Measurements from ENCODE around the gene TEKT2.

Gene TEKT2, protein sequence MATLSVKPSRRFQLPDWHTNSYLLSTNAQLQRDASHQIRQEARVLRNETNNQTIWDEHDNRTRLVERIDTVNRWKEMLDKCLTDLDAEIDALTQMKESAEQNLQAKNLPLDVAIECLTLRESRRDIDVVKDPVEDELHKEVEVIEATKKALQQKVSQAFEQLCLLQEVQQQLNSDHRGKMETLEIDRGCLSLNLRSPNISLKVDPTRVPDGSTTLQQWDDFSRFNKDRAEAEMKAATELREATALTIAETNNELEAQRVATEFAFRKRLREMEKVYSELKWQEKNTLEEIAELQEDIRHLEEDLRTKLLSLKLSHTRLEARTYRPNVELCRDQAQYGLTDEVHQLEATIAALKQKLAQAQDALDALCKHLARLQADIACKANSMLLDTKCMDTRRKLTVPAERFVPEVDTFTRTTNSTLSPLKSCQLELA

GRCh38 chr1:36083635-36084496, at the start of gene TEKT2:
TEKT2 (plus strand) TSS chr1:36084094; CDS start chr1:36084922, 828 bp downstream.
- Histone ChIP-seq H3K27ac (peak within 1 kb of the TSS in 10 of 21 experiments; percentile 6 to 73 (median 40)), H3K4me3 (peak within 1 kb of the TSS; percentile 9 to 50 (median 32))

GRCh38 chr1:36034692-36035091, 49.2 kb upstream of the TEKT2 start:
- H3K27ac ChIP-seq: peak overlapping the region in 2 of 21 experiments; percentile 25 to 38
- no peak overlapping the region for H3K4me3 ChIP-seq

GRCh38 chr1:36035154-36035553, 48.7 kb upstream of the TEKT2 start:
- no peak overlapping the region for H3K4me3 ChIP-seq
- no peak overlapping the region for H3K27ac ChIP-seq

DNA sequence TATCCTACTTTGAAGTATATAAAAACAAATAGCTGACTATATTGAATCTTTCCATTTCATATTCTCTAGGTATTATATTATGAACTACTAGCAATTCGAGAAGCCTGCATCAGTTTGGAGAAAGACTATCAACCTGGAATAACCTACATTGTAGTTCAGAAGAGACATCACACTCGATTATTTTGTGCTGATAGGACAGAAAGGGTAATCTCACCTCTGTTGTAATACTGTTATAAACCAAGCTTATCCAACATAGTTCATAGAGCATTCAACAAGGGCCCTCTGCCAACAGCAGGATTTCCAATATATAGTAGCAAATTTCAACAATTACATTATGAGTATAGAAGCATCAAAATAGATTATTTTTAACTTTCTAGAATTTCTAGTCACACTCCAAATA, 43.7 kb upstream of the TEKT2 start:
- Histone ChIP-seq H3K27ac (no peak overlapping the region), H3K4me3 (no peak overlapping the region)

GRCh38 chr1:36051821-36052220, 32.1 kb upstream of the TEKT2 start:
- no peak overlapping the region for H3K4me3 ChIP-seq
- H3K27ac ChIP-seq: no peak overlapping the region

GRCh38 chr1:36053978-36054377, 29.9 kb upstream of the TEKT2 start:
- H3K4me3 ChIP-seq: no peak overlapping the region
- no peak overlapping the region for H3K27ac ChIP-seq

- no peak overlapping the region for H3K4me3 ChIP-seq
- H3K27ac ChIP-seq: no peak overlapping the region
These were observed 28.2 kb upstream of the TEKT2 start for GRCh38 chr1:36055706-36056105.

DNA sequence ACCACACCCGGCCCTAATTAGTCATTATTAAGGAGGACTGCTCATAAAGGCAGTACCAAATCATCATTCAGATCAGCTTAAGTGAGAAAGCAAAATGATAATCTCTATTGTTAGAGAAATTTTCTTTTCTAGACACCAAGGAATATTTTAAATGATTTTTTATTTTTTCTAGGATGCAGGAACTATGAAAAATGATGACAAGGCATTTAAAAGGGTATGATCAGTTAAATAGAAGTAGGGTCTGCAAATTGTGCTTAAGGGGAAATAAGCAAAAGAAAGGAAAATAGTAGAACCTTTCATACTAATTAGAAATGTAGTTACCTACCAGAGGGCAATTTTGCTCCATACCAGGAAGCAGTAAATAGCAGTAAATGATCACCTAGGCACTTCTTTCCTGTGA, 21.6 kb upstream of the TEKT2 start:
- Histone ChIP-seq H3K4me3 (no peak overlapping the region), H3K27ac (no peak overlapping the region)

- Histone ChIP-seq H3K4me3 (no peak overlapping the region), H3K27ac (no peak overlapping the region)
These were observed 16.0 kb upstream of the TEKT2 start for GRCh38 chr1:36067871-36068270.

DNA sequence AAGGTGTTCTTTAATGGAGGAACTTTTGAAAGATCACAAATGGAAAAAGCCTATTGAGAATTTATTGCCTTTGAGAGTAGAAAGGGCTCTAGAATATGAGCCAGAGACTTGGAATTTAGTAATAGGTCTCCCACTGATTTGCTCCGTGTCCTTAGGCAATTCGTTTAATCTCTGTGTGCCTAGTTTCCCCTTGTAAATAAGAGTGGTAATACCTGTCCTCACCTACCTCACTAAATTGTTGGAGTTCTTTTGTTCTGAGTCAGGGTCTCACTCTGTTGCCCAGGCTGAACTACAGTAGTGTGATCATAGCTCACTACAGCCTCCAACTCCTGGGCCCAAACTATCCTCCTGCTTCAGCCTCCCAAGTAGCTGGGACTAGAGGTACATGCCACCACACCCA, 15.0 kb upstream of the TEKT2 start:
- Histone ChIP-seq H3K4me3 (no peak overlapping the region), H3K27ac (no peak overlapping the region)

GRCh38 chr1:36070349-36070748, 13.5 kb upstream of the TEKT2 start:
- no peak overlapping the region for H3K27ac ChIP-seq

DNA sequence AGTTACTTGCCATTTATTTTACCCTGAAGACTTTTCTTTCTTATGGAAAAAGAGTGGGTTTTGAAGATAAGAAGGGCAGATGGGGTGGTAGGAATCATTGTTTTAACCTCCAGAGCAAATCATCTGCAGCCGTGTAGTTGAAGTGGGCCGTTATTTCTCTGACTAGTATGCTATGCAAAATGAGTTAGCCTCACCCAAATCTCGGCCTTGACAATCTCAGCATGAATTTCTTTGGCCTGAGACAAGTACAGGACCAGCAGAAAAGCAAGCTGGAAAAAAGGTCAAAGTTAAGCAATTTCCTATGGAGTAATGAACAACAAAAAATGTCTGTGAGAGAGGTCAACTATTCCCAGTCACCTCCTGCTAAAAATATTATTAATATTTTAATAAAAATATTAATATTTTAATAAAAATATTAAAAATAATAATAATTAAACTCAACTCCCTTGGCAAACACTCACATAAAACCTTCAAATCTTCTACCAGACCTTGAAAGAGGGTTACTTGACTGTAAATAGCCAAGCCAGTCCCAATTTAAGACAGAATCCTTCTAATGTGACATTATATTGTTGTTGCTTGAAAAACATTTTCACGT, 6.8 kb upstream of the TEKT2 start:
- H3K4me3 ChIP-seq: no peak overlapping the region
- no peak overlapping the region for H3K27ac ChIP-seq

More at GRCh38 chr1:36070349-36070748, 13.5 kb upstream of the TEKT2 start:
- no peak overlapping the region for H3K4me3 ChIP-seq

DNA sequence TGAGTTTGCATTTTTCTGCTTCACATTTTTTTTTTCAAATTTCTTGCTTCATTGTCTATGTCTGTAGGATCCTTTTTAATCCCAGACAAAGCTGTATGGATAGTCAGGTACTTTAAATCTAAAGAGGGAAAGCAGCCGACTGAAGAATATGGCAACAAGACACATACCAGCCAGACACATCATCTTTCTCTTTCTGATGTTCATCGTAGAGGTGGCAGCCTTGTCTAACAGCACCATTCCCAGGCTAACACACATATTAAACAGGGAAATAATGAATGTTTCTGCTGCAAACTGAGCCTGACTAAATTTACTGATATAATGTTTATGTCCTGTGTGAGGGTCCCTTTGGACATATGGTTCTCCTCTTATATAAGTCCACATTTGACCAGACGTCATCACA, 3.7 kb upstream of the TEKT2 start:
- Histone ChIP-seq H3K27ac (no peak overlapping the region), H3K4me3 (no peak overlapping the region)

- H3K27ac ChIP-seq: no peak overlapping the region
- H3K4me3 ChIP-seq: no peak overlapping the region
These were observed 3.1 kb upstream of the TEKT2 start for GRCh38 chr1:36080801-36081200.

DNA sequence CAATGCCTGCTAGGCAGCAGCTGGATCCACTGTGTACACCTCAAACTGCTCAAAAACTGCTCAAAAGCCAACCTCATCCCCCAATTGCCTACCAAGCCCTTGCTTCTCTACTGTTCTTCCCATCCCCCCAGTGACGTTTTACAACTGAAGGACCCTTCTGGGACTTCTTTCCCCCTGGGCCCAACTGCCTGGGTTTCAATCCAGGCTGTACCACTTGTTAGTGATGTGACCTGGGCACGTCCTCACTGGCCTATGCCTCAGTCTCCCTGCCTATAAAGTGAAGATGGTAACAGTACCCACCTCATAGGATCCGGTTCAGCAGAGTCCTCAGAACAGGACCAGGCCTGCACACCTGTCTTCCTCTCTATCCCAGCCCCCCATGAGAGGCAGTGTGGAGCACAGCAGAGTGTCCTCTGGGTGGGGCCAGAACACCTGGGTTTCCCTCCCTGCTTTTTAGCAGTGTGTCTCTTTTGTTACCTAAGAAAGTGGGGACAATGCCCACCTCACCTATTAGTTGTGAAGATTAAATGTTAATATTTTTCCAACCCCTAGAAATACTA, 1.9 kb upstream of the TEKT2 start:
- H3K27ac ChIP-seq: no peak overlapping the region
- no peak overlapping the region for H3K4me3 ChIP-seq

- Histone ChIP-seq H3K27ac (no peak overlapping the region), H3K4me3 (no peak overlapping the region)
These were observed 675 bp upstream of the TEKT2 start for GRCh38 chr1:36083219-36083618.

- Histone ChIP-seq H3K27ac (peak overlapping the region in 10 of 21 experiments; percentile 6 to 73 (median 40)), H3K4me3 (peak overlapping the region; percentile 9 to 50 (median 32))
These were observed 712 bp downstream of the TEKT2 start for GRCh38 chr1:36084497-36085115.

GRCh38 chr1:36085126-36085525, 1.2 kb downstream of the TEKT2 start:
- no peak overlapping the region for H3K4me3 ChIP-seq
- no peak overlapping the region for H3K27ac ChIP-seq

- Histone ChIP-seq H3K27ac (no peak overlapping the region), H3K4me3 (no peak overlapping the region)
These were observed 2.0 kb downstream of the TEKT2 start for GRCh38 chr1:36085686-36086526.

Data from skin epidermis (tissue), 12 donors.